Upper lobe of left lung (tissue), 6 donors: Measurements from ENCODE around the gene LMTK3. TPM values are rescaled to one million over a fixed set of nuclear protein-coding genes. Genes with fewer than 3 reads are reported as not detected.
A peak's percentile ranks its signal among the peaks of the same experiment; 100 is the strongest.
"Not testable (repeated sequence)": the region's sequence is repeated elsewhere in the genome, so short reads cannot be mapped to it uniquely, and the experiment has no call there.

Experiments used
- ATAC-seq, 2 donors: fragments of 200-7000 bp; cut with Tn5 transposase; one replicate each; pipeline ENCODE4 v1.9.1; 2022; ENCODE audit warnings: mild to moderate bottlenecking in 2 of 2, moderate library complexity in 2 of 2; ENCODE audit not compliant: low FRiP score in 2 of 2
- DNase-seq, 2 donors: peaks; one replicate each; pipeline ENCODE4 v3.0.0-alpha.2; 2019 to 2020
- H3K27ac ChIP-seq, 4 donors: fragments of 200-600 bp; sonication (generic); one replicate each; pipeline ENCODE4 v1.5.1; 2016 to 2019
- H3K27me3 ChIP-seq, 4 donors: fragments of 200-600 bp; sonication (generic); one replicate each; pipeline ENCODE4 v1.5.1; 2017 to 2019
- H3K36me3 ChIP-seq, 4 donors: fragments of 200-600 bp; sonication (generic); one replicate each; pipeline ENCODE4 v1.5.1; 2016 to 2019
- H3K4me1 ChIP-seq, 4 donors: fragments of 200-600 bp; sonication (generic); one replicate each; pipeline ENCODE4 v1.5.1; 2018 to 2019
- H3K4me3 ChIP-seq, 4 donors: fragments of 200-600 bp; sonication (generic); one replicate each; pipeline ENCODE4 v1.5.1; 2017 to 2019; ENCODE audit warnings: mild to moderate bottlenecking in 2 of 4, moderate library complexity in 1 of 4
- H3K9me3 ChIP-seq, 4 donors: fragments of 200-600 bp; sonication (generic); one replicate each; pipeline ENCODE4 v1.5.1; 2018 to 2019
- CTCF ChIP-seq, 6 experiments: fragments of 450-650 bp in 4 of 6; fragments of 200-600 bp in 2 of 6; sonication (generic) in 2 of 6; IDR thresholded peaks; one replicate each; pipeline ENCODE4 v1.5.1; 2016 to 2019; ENCODE audit warnings: antibody characterized with exemption in 6 of 6
- EP300 ChIP-seq, 4 donors: sonication (generic); formaldehyde crosslinking; IDR thresholded peaks; one replicate each; pipeline ENCODE4 v1.5.1; 2017; ENCODE audit warnings: antibody characterized with exemption in 4 of 4, control low read depth in 2 of 4
- POLR2A ChIP-seq, 4 donors: fragments of 450-650 bp; IDR thresholded peaks; one replicate each; pipeline ENCODE4 v1.5.1; 2016 to 2017; ENCODE audit warnings: antibody characterized with exemption in 4 of 4, mild to moderate bottlenecking in 2 of 4
- POLR2AphosphoS5 ChIP-seq, 2 donors: sonication (generic); formaldehyde crosslinking; IDR thresholded peaks; one replicate each; pipeline ENCODE4 v1.5.1; 2017; ENCODE audit warnings: antibody characterized with exemption in 2 of 2
- WGBS, 2 donors: methylation state at CpG; one replicate each; pipeline ENCODE4 v1.1.5; 2017 to 2018; 5-methylcytosine and 5-hydroxymethylcytosine counted together
- total RNA-seq, 6 donors: library from RNA; depleted of rRNA in 4 of 6; stranded (reverse); fragments of >200 nt in 4 of 6; gene quantifications; one replicate each; pipeline versions ENCODE4 v1.1.0 to v1.2.1, GENCODE V29; 2016 to 2021
- donor health status: DM: no; HTN: no; CAD: no; lungs with moderate emphysema.
- donor health status: DM: no; HTN: yes; CAD: no; lungs with severe emphysema.

LMTK3 gene
- total RNA-seq, 6 donors from 2014 or later = 4.9 to 45.1 (median 13.1) TPM

GRCh38 chr19:48492925-48493717 is 18.5 kb downstream of the LMTK3 start:
- no peak for TF ChIP-seq EP300 (IDR thresholded peaks at IDR 0.05)
- TF ChIP-seq CTCF (IDR thresholded peaks at IDR 0.05) = no peak
- peak; percentile 89 for TF ChIP-seq POLR2AphosphoS5 (IDR thresholded peaks at IDR 0.05)
- peak in 1 of 4 donors; percentile 81 for TF ChIP-seq POLR2A (IDR thresholded peaks at IDR 0.05)
- Histone ChIP-seq H3K27ac (peak overlapping the region; percentile 69 to 87 (median 73)), H3K4me1 (peaks cover 24 to 50% (median 41%) of the 10 kb centered on the region in 4 donors), H3K27me3 (peaks cover 0 to 10% (median 0%) of the 10 kb centered on the region in 4 donors), H3K36me3 (no peaks in the 10 kb centered on the region), H3K4me3 (peak overlapping the region in 3 of 4 donors; percentile 54 to 67 (median 60)), H3K9me3 (no peaks in the 10 kb centered on the region)
- WGBS, 2 donors = 3 to 8% methylated on average over 22 to 27 of the region's 47 CpGs
- peak; percentile 93 to 96 for ATAC-seq
- DNase-seq = peak; percentile 98 to 99

GRCh38 chr19:48491793-48492123 is 19.9 kb downstream of the LMTK3 start:
- peaks cover 24 to 58% (median 39%) of the 10 kb centered on the region in 4 donors for H3K4me1 ChIP-seq
- peak overlapping the region in 1 of 4 donors; percentile 7 for H3K27ac ChIP-seq
- H3K4me3 ChIP-seq = no peak overlapping the region

GRCh38 chr19:48490981-48491792 is 20.4 kb downstream of the LMTK3 start:
- peak overlapping the region in 1 of 4 donors; percentile 7 for H3K27ac ChIP-seq
- H3K4me3 ChIP-seq = peak overlapping the region in 1 of 4 donors; percentile 2
- ATAC-seq (no peak), DNase-seq (peak; percentile 48 to 83)
- WGBS, 2 donors = 10 to 21% methylated on average over 15 to 36 of the region's 50 CpGs
- H3K9me3 ChIP-seq = no peaks in the 10 kb centered on the region
- peaks cover 0 to 9% (median 0%) of the 10 kb centered on the region in 4 donors for H3K27me3 ChIP-seq
- TF ChIP-seq EP300 (IDR thresholded peaks at IDR 0.05) (no peak), POLR2A (IDR thresholded peaks at IDR 0.05) (no peak), CTCF (IDR thresholded peaks at IDR 0.05) (no peak), POLR2AphosphoS5 (IDR thresholded peaks at IDR 0.05) (no peak)
- H3K36me3 ChIP-seq = no peaks in the 10 kb centered on the region
- peaks cover 24 to 58% (median 39%) of the 10 kb centered on the region in 4 donors for H3K4me1 ChIP-seq

More at GRCh38 chr19:48491793-48492123, 19.9 kb downstream of the LMTK3 start:
- ATAC-seq = no peak
- Histone ChIP-seq H3K27me3 (peaks cover 0 to 9% (median 0%) of the 10 kb centered on the region in 4 donors), H3K9me3 (no peaks in the 10 kb centered on the region), H3K36me3 (no peaks in the 10 kb centered on the region)
- no peak for DNase-seq
- TF ChIP-seq POLR2A (IDR thresholded peaks at IDR 0.05) (no peak), EP300 (IDR thresholded peaks at IDR 0.05) (no peak), CTCF (IDR thresholded peaks at IDR 0.05) (no peak), POLR2AphosphoS5 (IDR thresholded peaks at IDR 0.05) (no peak)
- WGBS, 2 donors = 23 to 35% methylated on average over 9 to 10 of the region's 10 CpGs

- 26 to 34% methylated on average over 15 to 16 of the region's 19 CpGs for WGBS, 2 donors
- Histone ChIP-seq H3K27me3 (peaks cover 0 to 9% (median 0%) of the 10 kb centered on the region in 4 donors), H3K9me3 (no peaks in the 10 kb centered on the region), H3K36me3 (no peaks in the 10 kb centered on the region), H3K4me3 (no peak overlapping the region), H3K27ac (no peak overlapping the region), H3K4me1 (peaks cover 18 to 53% (median 36%) of the 10 kb centered on the region in 4 donors)
- peak in 1 of 2 donors; percentile 56 for ATAC-seq
- TF ChIP-seq CTCF (IDR thresholded peaks at IDR 0.05) (peak; percentile 90 to 95 (median 92)), POLR2AphosphoS5 (IDR thresholded peaks at IDR 0.05) (no peak), POLR2A (IDR thresholded peaks at IDR 0.05) (no peak), EP300 (IDR thresholded peaks at IDR 0.05) (no peak)
- peak; percentile 85 to 93 for DNase-seq
These were observed 21.9 kb downstream of the LMTK3 start for GRCh38 chr19:48489608-48490216.

GRCh38 chr19:48488478-48488877 is 23.2 kb downstream of the LMTK3 start:
- not testable (repeated sequence) for H3K27ac ChIP-seq, H3K36me3 ChIP-seq, H3K27me3 ChIP-seq, H3K4me3 ChIP-seq, ATAC-seq, DNase-seq, H3K9me3 ChIP-seq
- 84 to 90% methylated on average over 7 of the region's 7 CpGs for WGBS, 2 donors
- peaks cover 13 to 44% (median 28%) of the 10 kb centered on the region in 4 donors for H3K4me1 ChIP-seq
